Measurements from ENCODE around the gene OR52E2.
"Not testable (repeated sequence)": the region's sequence is repeated elsewhere in the genome, so short reads cannot be mapped to it uniquely, and the experiment has no call there.

OR52E2 gene

GRCh38 chr11:5059391-5059790, at the start of gene OR52E2:
OR52E2 (minus strand) TSS chr11:5059627; CDS start chr11:5059627, 0 bp downstream.
- DNase-seq (ENCODE audit: low read depth in 2 of 2): no peak

DNA sequence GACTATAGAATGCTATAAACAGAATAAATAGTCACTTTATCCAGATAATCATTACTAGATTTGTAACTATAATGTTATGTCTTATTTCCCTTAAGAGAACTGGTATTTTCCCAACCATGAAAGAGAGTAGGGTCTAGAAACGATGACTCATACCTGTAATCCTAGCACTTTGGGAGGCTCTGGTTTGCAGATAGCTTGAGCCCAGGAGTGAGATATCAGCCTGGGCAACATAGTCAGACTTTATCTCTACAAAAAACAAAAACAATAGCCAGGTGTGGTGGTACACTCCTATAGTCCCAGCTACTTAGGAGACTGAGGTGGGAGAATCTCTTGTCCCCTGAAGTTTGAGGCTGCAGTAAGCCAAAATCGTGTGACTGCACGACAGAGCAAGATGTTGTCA, 47.9 kb upstream of the OR52E2 start:
- DNase-seq (ENCODE audit: low read depth in 2 of 2): no peak

DNA sequence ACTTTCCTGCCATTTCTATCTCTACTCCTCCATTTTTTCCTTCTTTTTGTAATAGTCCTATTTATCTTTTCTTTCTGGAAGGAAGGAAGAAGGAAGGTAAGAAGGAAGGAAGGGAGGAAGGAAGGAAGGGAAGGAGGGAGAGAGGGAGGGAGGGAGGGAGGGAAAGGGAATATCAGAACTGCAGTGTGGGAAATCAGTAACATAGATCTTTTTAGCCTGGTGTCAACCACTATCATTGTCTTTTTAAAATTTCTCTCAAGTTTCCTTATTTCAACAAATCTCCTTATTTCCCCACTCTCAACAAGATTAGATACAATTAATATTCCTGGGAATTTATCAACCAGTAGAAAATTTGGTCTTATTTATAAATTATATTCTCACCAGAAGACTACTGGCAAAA, 43.6 kb upstream of the OR52E2 start:
- DNase-seq (ENCODE audit: low read depth in 2 of 2): no peak

DNA sequence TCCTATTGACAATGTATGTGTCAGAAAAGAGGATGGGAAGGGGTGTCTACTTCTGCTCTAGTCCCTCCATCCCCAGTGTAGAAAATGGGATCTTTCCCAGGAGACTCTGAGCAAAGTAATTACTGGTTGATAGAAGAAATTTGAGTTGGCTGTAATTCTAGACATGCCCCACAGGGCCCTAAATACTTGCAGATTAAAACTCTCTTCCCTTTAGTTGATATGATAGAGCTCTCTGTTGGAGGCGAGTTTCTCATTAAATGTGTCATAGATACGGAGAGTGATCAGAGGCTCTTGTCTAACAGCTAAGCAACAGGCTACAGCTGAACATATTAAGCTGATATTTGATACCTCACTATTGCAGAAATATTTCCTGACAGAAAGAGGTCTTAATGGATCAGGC, 42.8 kb upstream of the OR52E2 start:
- no peak for DNase-seq (ENCODE audit: low read depth in 2 of 2)

DNA sequence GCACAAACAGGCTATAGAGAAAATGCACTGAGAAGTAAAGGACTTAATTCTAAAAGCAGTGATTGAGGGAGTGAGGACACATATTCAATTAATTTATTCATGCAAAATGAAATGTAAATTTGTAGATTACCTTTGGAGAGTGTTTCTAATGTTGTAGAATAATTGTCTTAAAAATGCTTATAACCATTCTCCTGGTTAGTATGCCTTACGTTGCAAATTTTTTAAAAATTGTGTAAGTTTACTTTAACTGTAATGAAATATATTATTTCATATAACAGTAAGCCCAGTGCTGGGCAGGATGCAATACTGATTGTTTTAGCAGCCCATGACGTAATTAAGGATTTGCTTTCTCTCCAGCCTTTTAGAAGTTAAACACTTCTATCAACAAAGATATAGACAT, 36.6 kb upstream of the OR52E2 start:
- DNase-seq (ENCODE audit: low read depth in 2 of 2): no peak

DNA sequence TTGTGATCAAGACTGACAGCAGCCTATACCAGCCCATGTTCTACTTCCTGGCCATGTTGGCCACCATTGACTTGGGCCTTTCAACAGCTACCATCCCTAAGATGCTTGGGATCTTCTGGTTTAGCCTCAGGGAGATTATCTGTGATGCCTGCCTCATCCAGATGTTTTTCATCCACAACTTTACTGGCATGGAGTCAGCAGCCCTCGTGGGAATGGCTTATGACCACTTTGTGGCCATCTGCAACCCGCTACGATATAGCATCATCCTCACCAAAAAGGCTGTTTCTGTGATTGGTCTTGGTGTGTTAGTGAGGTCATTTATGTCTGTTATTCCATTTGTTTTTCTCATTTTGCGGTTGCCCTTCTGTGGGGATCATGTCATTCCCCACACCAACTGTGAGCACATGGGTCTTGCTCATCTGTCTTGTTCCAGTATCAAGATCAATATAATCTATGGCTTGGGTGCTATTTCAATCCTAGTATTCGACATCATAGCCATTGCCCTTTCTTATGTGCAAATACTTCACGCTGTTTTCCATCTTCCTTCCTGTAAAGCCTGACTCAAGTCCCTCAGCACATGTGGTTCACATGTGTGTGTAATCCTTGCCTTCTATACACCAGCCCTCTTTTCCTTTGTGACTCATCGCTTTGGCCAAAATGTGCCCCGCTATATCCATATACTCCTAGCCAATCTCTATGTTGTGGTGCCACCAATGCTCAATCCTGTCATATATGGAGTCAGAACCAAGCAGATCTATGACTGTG, 33.6 kb upstream of the OR52E2 start:
- no peak for DNase-seq (ENCODE audit: low read depth in 2 of 2)

GRCh38 chr11:5090668-5091067, 31.2 kb upstream of the OR52E2 start:
- no peak for DNase-seq (ENCODE audit: low read depth in 2 of 2)

- no peak for DNase-seq (ENCODE audit: low read depth in 2 of 2)
These were observed 29.1 kb upstream of the OR52E2 start for GRCh38 chr11:5088556-5088955.

GRCh38 chr11:5083602-5084001, 24.2 kb upstream of the OR52E2 start:
- no peak for DNase-seq (ENCODE audit: low read depth in 2 of 2)

DNA sequence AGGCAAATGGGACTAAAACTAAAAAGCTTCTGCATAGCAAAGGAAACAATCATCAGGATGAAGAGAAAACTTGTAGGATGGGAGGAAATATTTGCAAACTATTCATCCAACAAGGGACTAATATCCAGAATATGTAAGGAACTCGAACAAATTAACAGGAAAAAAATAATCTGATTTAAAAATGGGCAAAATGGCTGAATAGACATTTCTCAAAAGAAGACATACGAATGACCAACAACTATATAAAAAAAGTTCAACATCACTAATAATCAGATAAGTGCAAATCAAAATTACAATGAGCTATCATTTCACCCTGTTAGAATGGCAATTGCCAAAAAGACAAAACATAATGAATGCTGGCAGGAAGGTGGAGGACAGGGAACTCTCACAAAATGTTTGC, 22.0 kb upstream of the OR52E2 start:
- no peak for DNase-seq (ENCODE audit: low read depth in 2 of 2)

GRCh38 chr11:5071799-5072198, 12.4 kb upstream of the OR52E2 start:
- no peak for DNase-seq (ENCODE audit: low read depth in 2 of 2)

DNA sequence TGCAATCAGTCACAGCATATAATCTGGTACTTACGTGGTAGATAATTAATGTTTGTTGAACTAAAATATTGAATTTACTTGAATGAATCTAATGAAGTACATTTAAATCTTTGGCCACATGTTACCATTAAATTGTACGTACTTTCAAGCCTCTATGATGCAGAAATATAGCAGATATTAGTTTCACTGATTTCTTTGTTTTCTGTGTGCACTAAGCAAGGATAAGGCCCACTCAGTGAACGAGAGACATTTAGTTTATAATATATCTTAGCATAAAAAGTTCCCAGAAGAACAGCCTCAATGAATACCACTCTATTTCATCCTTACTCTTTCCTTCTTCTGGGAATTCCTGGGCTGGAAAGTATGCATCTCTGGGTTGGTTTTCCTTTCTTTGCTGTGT, 9.8 kb upstream of the OR52E2 start, which contains the start of gene OR52E1:
TSS of gene OR52E1 (plus strand) at position 301 of the 400 bp plus-strand sequence.
- no peak for DNase-seq (ENCODE audit: low read depth in 2 of 2)

GRCh38 chr11:5065027-5065426, 5.6 kb upstream of the OR52E2 start:
- no peak for DNase-seq (ENCODE audit: low read depth in 2 of 2)

GRCh38 chr11:5058679-5059078, 748 bp downstream of the OR52E2 start:
- DNase-seq (ENCODE audit: low read depth in 2 of 2): not testable (repeated sequence)

DNA sequence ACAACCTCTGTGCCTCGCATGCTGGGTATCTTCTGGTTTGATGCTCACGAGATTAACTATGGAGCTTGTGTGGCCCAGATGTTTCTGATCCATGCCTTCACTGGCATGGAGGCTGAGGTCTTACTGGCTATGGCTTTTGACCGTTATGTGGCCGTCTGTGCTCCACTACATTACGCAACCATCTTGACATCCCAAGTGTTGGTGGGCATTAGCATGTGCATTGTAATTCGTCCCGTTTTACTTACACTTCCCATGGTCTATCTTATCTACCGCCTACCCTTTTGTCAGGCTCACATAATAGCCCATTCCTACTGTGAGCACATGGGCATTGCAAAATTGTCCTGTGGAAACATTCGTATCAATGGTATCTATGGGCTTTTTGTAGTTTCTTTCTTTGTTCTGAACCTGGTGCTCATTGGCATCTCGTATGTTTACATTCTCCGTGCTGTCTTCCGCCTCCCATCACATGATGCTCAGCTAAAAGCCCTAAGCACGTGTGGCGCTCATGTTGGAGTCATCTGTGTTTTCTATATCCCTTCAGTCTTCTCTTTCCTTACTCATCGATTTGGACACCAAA, 12.6 kb downstream of the OR52E2 start:
- DNase-seq (ENCODE audit: low read depth in 2 of 2): no peak

DNA sequence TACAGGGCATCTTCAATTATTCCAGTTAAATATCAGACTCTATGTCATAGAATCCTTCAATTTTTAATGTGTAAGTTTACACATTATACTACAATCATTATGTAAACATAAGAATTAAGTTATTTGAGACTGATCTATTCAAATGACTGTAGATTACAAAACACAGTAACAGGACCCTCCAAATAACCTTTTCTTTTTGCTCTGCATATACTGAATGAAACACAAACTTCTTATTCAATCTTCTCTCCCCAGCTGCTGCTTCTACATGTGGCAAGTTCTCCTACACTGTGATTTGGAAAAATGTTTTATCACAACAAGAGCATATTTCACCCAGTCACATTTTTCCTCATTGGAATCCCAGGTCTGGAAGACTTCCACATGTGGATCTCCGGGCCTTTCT, 13.2 kb downstream of the OR52E2 start, which contains the start of gene OR52J3:
TSS of gene OR52J3 (plus strand) at position 301 of the 400 bp plus-strand sequence. CDS start at position 301, 0 bp downstream.
- no peak for DNase-seq (ENCODE audit: low read depth in 2 of 2)

GRCh38 chr11:5043380-5043779, 16.0 kb downstream of the OR52E2 start:
- DNase-seq (ENCODE audit: low read depth in 2 of 2): no peak

GRCh38 chr11:5042091-5042490, 17.3 kb downstream of the OR52E2 start:
- DNase-seq (ENCODE audit: low read depth in 2 of 2): no peak

- no peak for DNase-seq (ENCODE audit: low read depth in 2 of 2)
These were observed 18.6 kb downstream of the OR52E2 start for GRCh38 chr11:5040876-5041275.

- no peak for DNase-seq (ENCODE audit: low read depth in 2 of 2)
These were observed 21.1 kb downstream of the OR52E2 start for GRCh38 chr11:5038341-5038740.

GRCh38 chr11:5037926-5038325, 21.5 kb downstream of the OR52E2 start:
- no peak for DNase-seq (ENCODE audit: low read depth in 2 of 2)

DNA sequence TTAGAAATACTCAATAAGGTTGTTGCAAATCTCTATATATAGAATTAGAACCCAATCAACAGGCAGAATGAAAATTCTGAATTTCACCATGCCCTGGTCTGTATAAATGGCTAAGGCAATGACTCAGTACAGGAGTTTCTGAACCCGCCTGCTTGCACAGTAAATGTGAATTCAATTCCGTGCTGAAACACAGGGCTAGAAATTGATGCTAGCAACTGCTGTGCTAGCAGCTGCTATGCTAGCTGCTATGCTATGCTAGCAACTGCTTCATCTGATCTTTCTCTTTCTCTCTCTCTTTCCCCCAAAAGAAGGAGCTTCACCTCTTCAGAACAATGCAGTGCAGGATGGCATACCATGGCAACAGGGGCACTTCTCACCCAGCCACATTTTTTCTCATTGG, 22.8 kb downstream of the OR52E2 start:
- no peak for DNase-seq (ENCODE audit: low read depth in 2 of 2)

GRCh38 chr11:5021996-5022395, 37.4 kb downstream of the OR52E2 start:
- DNase-seq (ENCODE audit: low read depth in 2 of 2): no peak

Data from stimulated activated CD8-positive, alpha-beta memory T cell treated with anti-CD3 and anti-CD28 coated beads, Interleukin-2, amount 100 ng/mL, for 1 hour (primary cell).